Activated CD4-positive, alpha-beta T cell treated with anti-CD3 and anti-CD28 coated beads for 4 hours (primary cell): Measurements from ENCODE around the gene SF3A2.

Experiments used
- DNase-seq, 2 donors: peaks; one replicate each; pipeline ENCODE4 v3.0.0-alpha.2; 2020

SF3A2 gene

GRCh38 chr19:2227415-2228156 is 9.0 kb upstream of the SF3A2 start:
- DNase-seq = no peak

DNA sequence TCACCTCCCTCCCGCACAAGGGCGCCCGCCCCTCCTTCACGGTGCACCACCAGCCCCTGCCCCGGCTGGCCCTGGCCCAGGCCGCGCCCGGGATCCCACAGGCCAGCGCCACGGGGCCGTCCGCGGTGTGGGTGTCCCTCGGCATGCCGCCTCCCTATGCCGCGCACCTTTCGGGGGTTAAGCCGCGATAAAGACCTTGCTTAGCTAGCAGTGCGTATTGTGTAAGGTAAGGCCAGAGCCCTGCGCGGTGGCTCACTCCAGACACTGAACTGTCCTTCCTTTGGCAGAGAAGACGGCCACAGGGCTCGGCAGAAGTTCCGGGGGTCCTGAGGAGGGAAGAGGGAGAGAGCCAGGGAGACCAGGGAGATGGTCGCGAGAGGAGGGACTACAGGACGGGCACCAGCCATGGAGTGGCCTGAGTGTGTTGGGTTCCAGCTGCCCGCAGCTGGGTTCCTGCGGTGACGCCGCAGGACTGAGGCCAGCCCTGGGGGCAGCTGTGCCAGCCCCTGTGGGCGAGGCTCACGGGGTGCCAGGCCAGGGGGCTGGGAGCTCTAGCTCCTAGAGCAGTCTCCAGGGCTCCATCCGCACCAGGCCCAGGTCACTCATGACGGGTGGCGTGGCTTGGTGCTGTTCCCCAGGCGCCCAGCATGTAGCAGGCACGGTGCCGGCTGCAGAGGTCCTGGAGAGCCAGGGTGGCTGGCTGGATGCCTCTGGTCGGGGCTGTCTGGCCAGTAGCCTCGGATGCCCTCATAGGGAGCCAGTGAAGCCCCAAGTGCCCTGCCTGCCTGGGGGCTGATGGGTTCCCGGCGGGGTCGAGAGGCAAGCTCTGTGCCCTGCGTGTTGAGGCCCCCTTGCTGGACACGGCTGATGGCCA is 8.2 kb upstream of the SF3A2 start:
- no peak for DNase-seq

DNA sequence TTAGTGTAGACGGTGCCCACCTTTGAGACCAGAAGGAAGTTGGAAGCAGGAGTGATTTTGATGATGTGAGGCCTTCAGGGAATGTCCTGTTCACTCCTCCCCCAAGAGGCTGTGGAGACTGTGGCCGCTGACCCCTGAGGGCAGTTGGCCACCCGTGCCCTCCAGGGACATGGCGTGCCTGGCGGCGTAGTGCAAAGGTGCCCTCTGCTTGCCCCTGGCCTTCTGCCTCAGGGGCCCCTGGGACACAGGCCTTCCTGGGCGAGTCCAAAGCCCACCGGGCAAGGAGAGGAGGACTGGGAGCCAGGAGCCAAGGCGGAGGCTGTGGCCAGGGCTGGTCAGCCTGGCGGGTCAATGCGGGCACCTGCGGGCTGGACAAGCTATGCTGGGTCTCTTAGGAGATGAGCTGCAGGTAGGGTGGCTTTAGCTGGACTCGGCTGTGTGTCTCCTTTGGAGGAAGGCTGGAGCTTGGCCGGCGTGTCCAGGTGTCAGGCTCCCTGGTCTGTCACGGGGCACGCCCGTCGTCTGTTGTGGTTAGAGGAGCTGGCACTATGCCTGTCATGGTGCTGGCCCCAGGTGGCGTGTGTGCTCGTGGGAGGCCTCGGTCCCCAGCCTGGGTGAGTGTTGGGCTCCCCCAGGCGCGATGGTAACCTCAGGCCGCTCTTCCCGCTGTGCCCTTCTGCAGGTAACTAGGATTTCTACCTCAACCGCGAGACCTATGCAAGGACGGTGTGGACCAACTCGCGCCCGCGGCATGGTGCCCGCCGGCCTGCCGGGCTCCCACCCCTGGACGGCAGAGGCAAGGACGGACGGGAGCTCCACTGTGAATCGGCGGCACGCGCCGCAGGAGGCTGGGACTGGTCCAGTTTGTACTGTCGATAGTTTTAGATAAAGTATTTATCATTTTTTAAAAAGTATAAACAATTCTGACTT is 7.3 kb upstream of the SF3A2 start:
- no peak for DNase-seq

- DNase-seq = no peak
Measured at GRCh38 chr19:2230033-2230531, 6.5 kb upstream of the SF3A2 start.

- DNase-seq = no peak
Measured at GRCh38 chr19:2230807-2231533, 5.7 kb upstream of the SF3A2 start.

- no peak for DNase-seq
Measured at GRCh38 chr19:2231621-2232221, 4.9 kb upstream of the SF3A2 start.

- no peak for DNase-seq
Measured at GRCh38 chr19:2232286-2233151, 4.1 kb upstream of the SF3A2 start.

- DNase-seq = no peak
Measured at GRCh38 chr19:2233601-2234280, 2.9 kb upstream of the SF3A2 start.

DNA sequence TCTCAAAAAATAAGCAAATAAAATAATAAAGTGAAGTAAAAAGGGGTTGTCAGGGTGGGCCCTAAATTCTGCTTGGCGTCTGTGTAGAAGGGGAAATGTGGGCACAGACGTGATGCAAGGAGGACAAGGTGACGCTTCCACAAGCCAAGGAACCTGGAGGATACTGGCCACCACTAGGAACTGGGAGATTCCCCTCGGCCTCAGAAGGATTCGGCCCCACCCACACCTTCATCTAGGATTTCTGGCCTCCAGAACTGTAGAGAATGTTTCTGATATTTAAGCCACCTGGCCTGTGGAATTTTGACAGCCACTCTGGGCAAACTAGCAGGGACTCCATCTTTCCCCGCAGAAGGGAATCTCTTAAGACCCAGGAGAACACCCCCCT is 1.6 kb upstream of the SF3A2 start:
- no peak for DNase-seq

DNA sequence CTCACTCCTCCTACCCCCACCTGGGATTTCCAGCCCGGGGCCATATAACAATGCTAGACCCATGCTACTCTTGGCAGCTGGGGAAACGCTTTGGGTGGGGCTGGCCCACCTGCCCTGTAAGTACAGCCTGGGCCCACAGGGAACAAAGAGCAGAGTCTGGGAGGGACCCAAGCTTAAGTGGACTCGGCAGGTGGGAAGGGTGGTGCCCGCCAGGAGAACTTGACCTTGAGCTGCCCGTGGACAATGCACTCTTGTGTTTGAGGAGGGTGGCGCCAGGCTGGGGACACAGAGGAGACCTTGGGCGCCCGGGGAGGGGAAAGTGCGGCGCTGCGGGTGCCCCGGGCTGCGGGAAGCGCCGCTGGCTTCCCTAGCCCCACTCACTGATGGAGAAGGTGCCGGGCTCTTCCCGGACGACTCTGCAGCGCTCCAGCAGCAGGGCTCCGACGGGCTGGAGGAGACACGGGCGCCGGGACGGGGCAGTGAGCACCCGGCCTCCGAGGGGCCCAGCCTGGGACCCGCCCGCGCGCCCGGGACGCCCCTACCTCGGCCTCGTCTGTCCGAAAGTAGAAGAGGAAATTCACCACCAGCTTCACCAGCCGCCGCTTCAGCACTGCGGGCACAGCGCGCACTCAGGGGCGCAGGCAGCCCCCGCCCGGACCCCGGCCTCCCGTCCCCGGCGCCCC is 1.1 kb upstream of the SF3A2 start:
- peak in 1 of 2 donors; percentile 35 for DNase-seq

DNA sequence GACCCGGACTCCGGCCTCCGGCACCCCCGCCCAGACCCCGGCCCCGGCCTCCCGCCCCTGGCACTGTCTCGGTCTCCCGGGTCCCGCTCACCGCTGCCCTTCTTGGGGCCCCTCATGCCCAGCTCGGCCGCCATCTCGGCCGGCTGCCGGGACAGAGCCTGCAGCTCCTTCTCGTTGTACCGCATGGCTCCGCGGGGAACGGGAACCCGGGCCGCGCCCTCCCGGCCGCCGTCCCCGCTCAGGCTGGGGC is 635 bp upstream of the SF3A2 start:
- no peak for DNase-seq

DNA sequence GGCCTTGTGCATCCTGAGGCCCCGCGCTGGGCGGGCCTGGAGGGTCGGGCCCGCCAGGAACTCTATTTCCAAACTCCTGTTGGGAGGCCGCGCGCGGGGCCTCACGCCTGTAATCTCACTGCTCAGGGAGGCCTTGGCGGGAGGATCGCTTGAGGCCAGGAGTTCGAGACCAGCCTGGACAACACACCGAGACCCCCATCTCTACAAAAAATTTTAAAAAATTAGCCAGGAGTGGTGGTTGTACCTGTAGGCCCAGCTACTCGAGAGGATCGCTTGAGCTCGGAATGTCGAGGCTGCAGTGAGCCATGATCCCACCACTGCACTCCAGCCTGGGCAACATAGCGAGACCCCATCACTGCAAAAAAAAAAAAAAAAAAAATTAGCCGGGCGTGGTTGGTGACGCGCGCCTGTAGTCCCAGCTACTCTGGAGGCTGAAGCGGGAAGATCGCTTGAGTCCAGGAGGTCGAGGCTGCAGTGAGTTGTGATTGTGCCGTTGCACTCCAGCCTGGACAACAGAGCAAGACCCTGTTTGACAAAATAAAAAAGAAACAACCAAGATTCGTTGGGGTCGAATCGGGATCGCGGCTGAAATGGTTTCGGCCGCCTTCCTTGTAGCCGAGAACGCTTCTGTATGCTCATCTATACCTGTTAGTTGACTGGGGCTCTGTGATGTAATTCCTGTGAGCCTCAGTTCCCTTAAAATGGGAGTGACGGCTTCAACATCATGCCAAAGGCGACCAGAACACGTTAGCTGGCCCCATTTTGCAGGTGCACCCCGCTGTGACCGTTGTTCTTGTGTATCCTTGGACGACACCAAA is 636 bp downstream of the SF3A2 start:
- DNase-seq = no peak

GRCh38 chr19:2237869-2238153 is 1.2 kb downstream of the SF3A2 start:
- DNase-seq = no peak

- no peak for DNase-seq
Measured at GRCh38 chr19:2239173-2239572, 2.5 kb downstream of the SF3A2 start.

DNA sequence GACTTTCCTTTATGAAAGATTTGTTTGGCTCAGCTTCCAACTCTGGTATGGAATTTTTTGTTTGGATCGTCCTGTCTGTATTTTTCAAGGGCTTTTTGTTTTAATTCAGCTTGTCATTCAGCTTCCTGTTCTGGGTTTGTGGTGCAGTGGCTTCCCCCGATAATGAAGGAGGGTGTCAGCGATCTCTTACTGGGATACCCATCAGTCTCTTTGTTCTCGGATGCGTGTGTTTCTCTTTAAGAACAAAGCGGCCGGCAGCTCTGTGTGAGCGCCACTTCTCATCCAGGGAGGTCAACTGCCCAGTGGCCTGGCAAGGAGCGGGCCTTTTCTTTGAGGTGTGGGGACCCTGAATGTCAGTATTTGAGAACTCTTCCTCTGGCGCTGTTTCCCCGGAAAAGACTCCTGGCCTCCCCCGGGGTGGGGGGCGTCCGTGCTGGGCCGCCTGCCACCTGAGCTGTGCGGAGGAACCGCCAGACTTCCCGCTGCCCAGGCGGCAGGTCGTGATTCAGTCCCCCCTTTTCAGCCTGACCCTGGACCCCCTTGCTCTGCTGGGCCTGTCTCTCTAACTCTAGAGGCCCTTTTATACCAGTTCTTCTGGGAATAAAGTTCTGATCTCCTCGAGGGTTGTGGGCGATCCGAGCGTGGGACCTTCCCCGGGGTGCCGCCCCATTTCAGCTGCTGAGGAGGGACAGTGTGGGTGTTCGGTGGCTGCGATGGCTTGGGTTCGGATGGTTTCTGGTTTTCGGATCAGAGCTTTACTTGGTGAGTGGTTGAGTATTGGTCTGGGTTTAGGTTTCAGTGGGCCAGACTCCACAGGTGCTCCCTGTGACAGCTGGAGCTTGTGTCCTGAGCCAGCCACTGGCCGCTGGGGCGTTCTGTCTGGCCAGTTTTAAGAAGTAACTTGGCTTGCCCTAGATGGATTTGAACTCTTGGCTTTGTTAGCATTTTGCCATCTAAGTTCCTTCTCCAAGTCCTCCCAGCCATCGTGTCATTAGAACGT is 3.4 kb downstream of the SF3A2 start:
- DNase-seq = no peak

GRCh38 chr19:2240881-2241760 is 4.5 kb downstream of the SF3A2 start:
- DNase-seq = no peak

- DNase-seq = no peak
Measured at GRCh38 chr19:2242092-2242537, 5.5 kb downstream of the SF3A2 start.
